PC-3 (cell line): ENCODE results near the gene MAGI2. TPM values are rescaled to one million over a fixed set of nuclear protein-coding genes. Genes with fewer than 3 reads are reported as not detected.

ENCODE experiments used
- ATAC-seq: fragments of 200-7000 bp; cut with Tn5 transposase; 2 replicates; pipeline ENCODE4 v1.9.1; 2020; ENCODE audit warnings: mild to moderate bottlenecking, moderate library complexity
- BruUV-seq: library from RNA; stranded (reverse); fragments of 400-500 nt; replicated peaks from 2 replicates; lab custom pipeline; 2021; lab: Mats Ljungman, UMichigan
- CTCF ChIA-PET: fragments of 300-600 bp; sonication (Branson Sonifier 250); formaldehyde crosslinking; loops from one replicate; lab custom pipeline; 2022; ENCODE audit warnings: antibody characterized with exemption; lab: Charles Lee
- POLR2A ChIA-PET: fragments of 300-600 bp; sonication (Branson Sonifier 250); formaldehyde crosslinking; loops from one replicate; lab custom pipeline; 2022; ENCODE audit warnings: antibody characterized with exemption; ENCODE audit not compliant: unreplicated experiment; lab: Charles Lee
- DNase-seq: peaks from one replicate; pipeline ENCODE4 v3.0.0-alpha.2; 2015
- H2AFZ ChIP-seq: fragments of 300-600 bp; sonication (generic); 2 replicates; pipeline ENCODE4 v1.6.0; 2016; ENCODE audit warnings: antibody characterized with exemption, low read length
- H3F3A ChIP-seq: fragments of 300-600 bp; sonication (generic); one replicate; pipeline ENCODE4 v1.6.0; 2017; ENCODE audit warnings: antibody characterized with exemption, low read length, control low read depth, mild to moderate bottlenecking; ENCODE audit not compliant: unreplicated experiment
- H3K27ac ChIP-seq: fragments of 300-600 bp; sonication (generic); 2 replicates; pipeline ENCODE4 v1.5.1; 2016; ENCODE audit warnings: mild to moderate bottlenecking, low read length
- H3K27me3 ChIP-seq: fragments of 300-600 bp; sonication (generic); 2 replicates; pipeline ENCODE4 v1.6.1; 2016; ENCODE audit warnings: low read length, mixed read lengths
- H3K36me3 ChIP-seq: fragments of 300-600 bp; sonication (generic); 2 replicates; pipeline ENCODE4 v1.6.1; 2016; ENCODE audit warnings: low read depth, mixed run types, low read length, mixed read lengths
- H3K4me1 ChIP-seq: fragments of 300-600 bp; sonication (generic); 2 replicates; pipeline ENCODE4 v1.5.1; 2016; ENCODE audit warnings: low read length; ENCODE audit not compliant: insufficient read depth
- H3K4me2 ChIP-seq: fragments of 300-600 bp; sonication (generic); 2 replicates; pipeline ENCODE4 v1.6.0; 2016; ENCODE audit warnings: low read length
- H3K4me3 ChIP-seq: fragments of 300-600 bp; sonication (generic); 2 replicates; pipeline ENCODE4 v1.5.1; 2016; ENCODE audit warnings: mild to moderate bottlenecking, low read length, mixed read lengths
- H3K79me2 ChIP-seq: fragments of 300-600 bp; sonication (generic); 2 replicates; pipeline ENCODE4 v1.6.1; 2017; ENCODE audit warnings: low read length, mixed read lengths
- H3K9ac ChIP-seq: fragments of 300-600 bp; sonication (generic); 2 replicates; pipeline ENCODE4 v1.6.0; 2016; ENCODE audit warnings: mild to moderate bottlenecking, low read length
- H3K9me2 ChIP-seq: fragments of 300-600 bp; sonication (generic); replicated peaks from 2 replicates; pipeline ENCODE4 v1.6.1; 2016; ENCODE audit warnings: mixed run types, low read length, mixed read lengths
- H3K9me3 ChIP-seq: fragments of 300-600 bp; sonication (generic); 2 replicates; pipeline ENCODE4 v1.6.1; 2016; ENCODE audit warnings: low read length, mixed read lengths
- H4K20me1 ChIP-seq: fragments of 300-600 bp; sonication (generic); 2 replicates; pipeline ENCODE4 v1.6.1; 2016; ENCODE audit warnings: low read length, mixed read lengths
- CTCF ChIP-seq: fragments of 300-600 bp; sonication (generic); conservative IDR thresholded peaks from 2 replicates; pipeline ENCODE4 v1.5.1; 2017; ENCODE audit warnings: antibody characterized with exemption, low read depth, mild to moderate bottlenecking, low read length
- EZH2 ChIP-seq: fragments of 300-600 bp; sonication (generic); IDR thresholded peaks from one replicate; pipeline ENCODE4 v1.6.1; 2017; ENCODE audit warnings: antibody characterized with exemption, mild to moderate bottlenecking, low read length; ENCODE audit not compliant: unreplicated experiment
- EZH2phosphoT487 ChIP-seq: fragments of 300-600 bp; sonication (generic); IDR thresholded peaks from 2 replicates; pipeline ENCODE4 v1.6.1; 2018; ENCODE audit warnings: mild to moderate bottlenecking, antibody characterized with exemption, low read length, borderline replicate concordance
- intact Hi-C: fragments of 100-400 bp; cut with micrococcal nuclease; formaldehyde crosslinking; loops from 2 replicates; pipeline ENCODE4 v1.9.0; 2023
- total RNA-seq: library from RNA; depleted of rRNA; stranded (reverse); fragments of >200 nt; gene quantifications from 2 replicates; pipeline ENCODE4 v1.2.3, GENCODE V29; 2014

MAGI2 gene
- total RNA-seq, 1 experiment from 2014 or later: not detected

DNA sequence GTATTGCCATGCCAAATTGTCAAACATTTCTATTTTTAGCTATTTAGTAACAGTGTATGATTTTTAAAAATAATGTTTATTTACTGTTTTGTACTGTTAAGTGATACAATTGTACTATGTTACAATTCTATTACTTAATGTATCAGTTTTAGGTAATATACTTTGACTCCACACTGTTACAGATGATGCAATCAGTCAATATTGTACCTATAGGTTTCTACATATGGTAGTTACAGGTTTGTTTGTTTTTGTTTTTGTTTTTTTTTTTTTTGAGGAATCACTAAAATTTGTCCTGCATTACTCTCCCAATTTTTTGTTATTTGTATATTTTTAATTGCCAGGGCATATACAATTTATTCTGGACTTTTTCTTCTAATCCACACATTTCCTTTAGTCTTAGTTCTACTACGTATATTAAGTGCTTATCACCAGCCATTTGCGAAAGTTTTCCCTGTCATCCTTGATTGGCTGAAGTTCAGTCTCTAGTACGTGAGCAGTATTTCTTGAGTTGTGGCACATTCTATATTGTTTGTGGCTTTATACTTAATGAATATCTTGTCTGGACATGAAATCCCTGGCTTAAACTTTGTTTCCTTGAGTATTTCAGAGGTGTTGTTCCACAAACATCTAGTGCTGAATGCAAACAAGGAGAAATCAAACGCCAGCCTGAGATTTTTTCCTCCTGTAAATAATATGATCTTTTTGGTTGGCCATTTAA lies 114.1 kb downstream of the MAGI2 start:
- Histone ChIP-seq H3F3A (no peaks in the 10 kb centered on the region), H4K20me1 (no peaks in the 10 kb centered on the region), H2AFZ (no peak overlapping the region), H3K9ac (no peak overlapping the region), H3K9me2 (no peaks in the 10 kb centered on the region), H3K4me1 (peaks cover 12% of the 10 kb centered on the region), H3K79me2 (no peaks in the 10 kb centered on the region), H3K4me2 (no peak overlapping the region), H3K4me3 (no peak overlapping the region), H3K27me3 (no peaks in the 10 kb centered on the region), H3K27ac (no peak overlapping the region), H3K9me3 (no peaks in the 10 kb centered on the region), H3K36me3 (no peaks in the 10 kb centered on the region)
- DNase-seq (no peak), ATAC-seq (no peak)
- ChIA-PET POLR2A (no interaction called here), CTCF (no interaction called here)
- no peak for TF ChIP-seq EZH2
- no TSS peak for BruUV-seq
- intact Hi-C loops: no loop called here

DNA sequence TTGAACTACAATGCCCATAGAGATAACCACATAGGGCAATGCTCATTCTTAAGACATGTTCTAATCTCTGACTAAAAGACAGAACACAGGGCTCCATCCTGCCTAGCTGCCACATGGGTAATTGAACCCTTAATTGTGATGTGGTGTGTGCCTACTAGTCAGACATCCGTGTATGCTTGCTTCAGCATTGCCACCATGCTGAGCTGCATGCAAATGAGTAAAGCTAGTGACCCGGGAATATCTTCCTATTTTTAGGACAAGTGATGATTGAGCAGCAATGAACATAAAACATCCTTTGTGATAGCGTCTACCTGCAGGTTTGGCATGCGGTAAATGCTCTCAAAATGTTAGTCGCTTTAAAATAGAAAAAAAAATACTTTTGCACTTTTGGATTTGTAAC lies 115.8 kb downstream of the MAGI2 start:
- H3K79me2 ChIP-seq: no peaks in the 10 kb centered on the region
- H3K4me3 ChIP-seq: no peak overlapping the region
- intact Hi-C loops: no loop called here
- H3K27ac ChIP-seq: no peak overlapping the region
- no peaks in the 10 kb centered on the region for H3K9me3 ChIP-seq
- H3K36me3 ChIP-seq: no peaks in the 10 kb centered on the region
- no peak for DNase-seq
- no peak overlapping the region for H3K4me2 ChIP-seq
- no TSS peak for BruUV-seq
- H3K27me3 ChIP-seq: no peaks in the 10 kb centered on the region
- no peak for TF ChIP-seq EZH2
- no peak for TF ChIP-seq EZH2phosphoT487
- TF ChIP-seq CTCF: no peak
- no peak overlapping the region for H2AFZ ChIP-seq
- no peak for ATAC-seq
- no peaks in the 10 kb centered on the region for H3F3A ChIP-seq
- H3K9ac ChIP-seq: no peak overlapping the region
- ChIA-PET POLR2A (no interaction called here), CTCF (no interaction called here)
- H4K20me1 ChIP-seq: no peaks in the 10 kb centered on the region
- H3K9me2 ChIP-seq: no peaks in the 10 kb centered on the region
- H3K4me1 ChIP-seq: peaks cover 12% of the 10 kb centered on the region

DNA sequence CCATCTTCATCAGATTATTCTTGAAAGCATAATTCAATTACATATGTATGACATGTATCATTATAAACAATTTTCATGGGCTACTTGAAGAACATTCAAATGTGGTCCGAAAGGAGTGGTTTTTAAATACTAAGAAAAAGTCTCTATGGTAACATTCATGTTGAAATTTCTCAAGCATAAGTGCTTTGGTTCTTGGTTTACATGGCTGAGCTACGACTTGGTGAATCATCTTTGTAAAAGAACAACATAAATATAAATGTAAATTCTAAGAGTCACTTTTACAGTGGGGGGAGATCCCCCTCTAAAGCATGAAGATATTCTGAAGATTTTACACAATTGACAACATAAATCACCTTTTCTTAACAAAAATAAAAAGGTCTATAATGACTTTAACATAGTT lies 118.6 kb downstream of the MAGI2 start:
- Histone ChIP-seq H3K4me1 (peaks cover 1% of the 10 kb centered on the region), H3K4me3 (no peak overlapping the region), H3K9me3 (no peaks in the 10 kb centered on the region), H3K27ac (no peak overlapping the region), H3K9ac (no peak overlapping the region), H3K9me2 (no peaks in the 10 kb centered on the region), H2AFZ (no peak overlapping the region), H3F3A (no peaks in the 10 kb centered on the region), H3K79me2 (no peaks in the 10 kb centered on the region), H3K27me3 (no peaks in the 10 kb centered on the region), H4K20me1 (no peaks in the 10 kb centered on the region), H3K36me3 (no peaks in the 10 kb centered on the region), H3K4me2 (no peak overlapping the region)
- CTCF ChIA-PET: no interaction called here
- no TSS peak for BruUV-seq
- POLR2A ChIA-PET: no interaction called here
- DNase-seq (no peak), ATAC-seq (no peak)
- intact Hi-C loops: no loop called here
- TF ChIP-seq EZH2phosphoT487: no peak
- TF ChIP-seq CTCF: no peak
- no peak for TF ChIP-seq EZH2
